Measurements from ENCODE around the gene TMPRSS13.
A peak's percentile ranks its signal among the peaks of the same experiment; 100 is the strongest.
"Not testable (repeated sequence)": the region's sequence is repeated elsewhere in the genome, so short reads cannot be mapped to it uniquely, and the experiment has no call there.

Gene TMPRSS13

DNA sequence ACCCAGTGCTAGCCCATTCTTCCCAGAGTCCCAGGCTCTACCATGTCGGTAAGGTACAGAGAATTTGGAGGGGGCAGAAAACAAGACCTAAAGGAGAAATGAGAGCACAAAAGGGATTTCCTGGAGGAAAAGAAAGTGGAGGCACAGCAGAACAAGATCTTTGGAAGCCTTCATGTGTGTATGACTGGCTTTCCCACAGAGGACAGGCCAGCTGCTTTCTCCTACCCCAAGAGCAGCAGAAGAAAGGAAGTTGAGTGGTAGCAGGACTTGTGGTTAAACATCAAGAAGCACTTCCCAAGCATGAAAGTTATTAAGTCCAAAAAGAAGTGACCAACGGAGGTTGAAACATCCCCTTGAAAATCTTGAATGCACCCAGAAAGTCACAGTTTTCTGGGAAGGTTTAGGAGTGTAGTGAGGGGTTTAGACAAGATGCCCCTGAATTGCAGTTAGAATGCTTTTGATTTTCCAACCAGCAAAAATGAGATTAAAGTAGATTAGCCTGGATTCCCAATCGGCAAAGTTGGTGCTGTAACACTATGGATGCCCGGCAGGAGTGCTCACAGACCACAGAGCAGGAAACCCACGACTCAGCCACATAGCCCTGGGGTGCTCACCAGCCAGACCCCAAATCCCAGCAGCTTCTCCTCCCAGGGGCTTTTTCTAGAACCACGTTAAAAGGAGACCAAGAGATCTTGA, 608 bp downstream of the TMPRSS13 start:
- H2BK12ac ChIP-seq (ENCODE audit: low read length): no peak overlapping the region
- no peak overlapping the region for H3K4ac ChIP-seq (ENCODE audit: low read length)
- no peak overlapping the region for H3K27ac ChIP-seq (replicated peaks; ENCODE audit: low read length)
- H2BK5ac ChIP-seq (ENCODE audit: low read length): no peak overlapping the region
- no peak overlapping the region for H2BK120ac ChIP-seq (ENCODE audit: low read depth, low read length)
- WGBS, 2 donors (ENCODE audit: extremely low coverage in 2 of 2, insufficient read length in 2 of 2, insufficient replicate concordance in 1 of 2): no CpG with 5 or more reads among the region's 6 CpGs
- no peaks in the 10 kb centered on the region for H3K36me3 ChIP-seq (replicated peaks in 1 of 2; ENCODE audit: control insufficient read depth in 2 of 2, insufficient read depth in 2 of 2, low read length in 2 of 2)
- no peak overlapping the region for H3K4me2 ChIP-seq (ENCODE audit: insufficient read depth, low read length, poor library complexity, severe bottlenecking)
- H2AK5ac ChIP-seq (ENCODE audit: low read depth, low read length): no peak overlapping the region
- H3K4me3 ChIP-seq (ENCODE audit: low read length in 2 of 2): no peak overlapping the region
- no peak overlapping the region for H4K8ac ChIP-seq (ENCODE audit: low read depth, low read length)
- no peak overlapping the region for H3K14ac ChIP-seq (ENCODE audit: low read length)
- H3K9ac ChIP-seq (ENCODE audit: low read depth, low read length, poor library complexity): no peak overlapping the region
- H3K4me1 ChIP-seq (ENCODE audit: control insufficient read depth in 2 of 2, insufficient read depth in 1 of 2, low read depth in 1 of 2, low read length in 2 of 2): no peaks in the 10 kb centered on the region
- no peak overlapping the region for H3K18ac ChIP-seq (ENCODE audit: low read length)
- no peaks in the 10 kb centered on the region for H3K9me3 ChIP-seq (replicated peaks in 1 of 2; ENCODE audit: control insufficient read depth in 2 of 2, insufficient read depth in 1 of 2, low read depth in 1 of 2, low read length in 2 of 2)
- no peaks in the 10 kb centered on the region for H3K79me1 ChIP-seq (ENCODE audit: low read depth, low read length)
- no peak for DNase-seq (ENCODE audit: low spot score)
- H3K23ac ChIP-seq (ENCODE audit: low read depth, low read length, poor library complexity): no peak overlapping the region
- H2AFZ ChIP-seq (ENCODE audit: low read length): no peak overlapping the region
- peaks cover 0 to 40% (median 0%) of the 10 kb centered on the region in 3 experiments for H3K27me3 ChIP-seq (ENCODE audit: control insufficient read depth in 3 of 3, insufficient read depth in 3 of 3, low read depth in 1 of 3, low read length in 3 of 3)
- H4K91ac ChIP-seq (ENCODE audit: low read depth, low read length, poor library complexity): no peak overlapping the region
- H2BK15ac ChIP-seq (ENCODE audit: low read length): no peak overlapping the region

DNA sequence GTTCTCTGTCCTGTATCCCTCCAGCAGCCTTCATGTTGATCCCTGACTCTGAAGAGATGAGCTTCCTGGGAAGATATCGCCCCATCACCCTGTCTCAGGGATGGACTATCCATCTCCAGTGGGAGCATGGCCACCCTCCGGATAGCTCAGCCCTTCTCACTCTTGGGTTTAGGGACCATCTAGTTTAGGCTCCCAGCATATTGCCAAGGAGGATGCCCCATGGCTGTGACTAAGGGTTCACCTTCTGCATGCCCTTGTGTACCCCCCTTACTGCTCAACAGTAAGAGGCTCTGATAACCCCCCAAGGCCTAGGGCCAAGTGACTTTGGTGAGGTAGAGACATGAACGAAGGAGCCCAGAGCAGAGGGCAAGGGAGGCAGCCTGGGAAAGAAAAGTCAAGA, 1.3 kb downstream of the TMPRSS13 start:
- Histone ChIP-seq H2BK15ac (ENCODE audit: low read length) (no peak overlapping the region), H3K18ac (ENCODE audit: low read length) (no peak overlapping the region), H3K4me2 (ENCODE audit: insufficient read depth, low read length, poor library complexity, severe bottlenecking) (no peak overlapping the region), H3K27ac (replicated peaks; ENCODE audit: low read length) (no peak overlapping the region), H3K4me3 (ENCODE audit: low read length in 2 of 2) (no peak overlapping the region), H3K36me3 (replicated peaks in 1 of 2; ENCODE audit: control insufficient read depth in 2 of 2, insufficient read depth in 2 of 2, low read length in 2 of 2) (no peaks in the 10 kb centered on the region), H4K8ac (ENCODE audit: low read depth, low read length) (no peak overlapping the region), H2AK5ac (ENCODE audit: low read depth, low read length) (no peak overlapping the region), H3K79me1 (ENCODE audit: low read depth, low read length) (no peaks in the 10 kb centered on the region), H2BK5ac (ENCODE audit: low read length) (no peak overlapping the region), H3K4me1 (ENCODE audit: control insufficient read depth in 2 of 2, insufficient read depth in 1 of 2, low read depth in 1 of 2, low read length in 2 of 2) (no peaks in the 10 kb centered on the region), H2AFZ (ENCODE audit: low read length) (no peak overlapping the region), H3K9me3 (replicated peaks in 1 of 2; ENCODE audit: control insufficient read depth in 2 of 2, insufficient read depth in 1 of 2, low read depth in 1 of 2, low read length in 2 of 2) (no peaks in the 10 kb centered on the region), H2BK120ac (ENCODE audit: low read depth, low read length) (no peak overlapping the region), H3K4ac (ENCODE audit: low read length) (no peak overlapping the region), H4K91ac (ENCODE audit: low read depth, low read length, poor library complexity) (no peak overlapping the region), H3K9ac (ENCODE audit: low read depth, low read length, poor library complexity) (no peak overlapping the region), H2BK12ac (ENCODE audit: low read length) (no peak overlapping the region), H3K14ac (ENCODE audit: low read length) (no peak overlapping the region), H3K27me3 (ENCODE audit: control insufficient read depth in 3 of 3, insufficient read depth in 3 of 3, low read depth in 1 of 3, low read length in 3 of 3) (peaks cover 0 to 37% (median 0%) of the 10 kb centered on the region in 3 experiments), H3K23ac (ENCODE audit: low read depth, low read length, poor library complexity) (no peak overlapping the region)
- no peak for DNase-seq (ENCODE audit: low spot score)
- no CpG with 5 or more reads among the region's 3 CpGs for WGBS, 2 donors (ENCODE audit: extremely low coverage in 2 of 2, insufficient read length in 2 of 2, insufficient replicate concordance in 1 of 2)

DNA sequence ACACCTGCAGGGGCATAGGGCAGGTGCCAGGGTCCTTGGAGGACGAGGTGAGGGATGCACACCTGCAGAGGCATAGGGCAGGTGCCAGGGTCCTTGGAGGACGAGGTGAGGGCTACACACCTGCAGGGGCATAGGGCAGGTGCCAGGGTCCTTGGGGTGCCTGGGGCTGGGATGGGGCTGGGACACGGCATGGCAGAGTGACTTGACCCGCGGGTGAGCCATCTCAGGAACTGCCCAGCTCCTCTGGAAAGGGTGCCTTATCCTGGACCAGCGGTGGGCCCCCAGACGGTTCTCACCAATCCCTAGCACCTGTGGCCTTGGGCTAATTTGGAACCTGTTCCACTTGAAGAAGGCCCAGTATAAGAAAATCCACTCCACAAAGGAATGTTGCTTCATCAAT, 3.0 kb downstream of the TMPRSS13 start:
- H3K27me3 ChIP-seq (ENCODE audit: control insufficient read depth in 3 of 3, insufficient read depth in 3 of 3, low read depth in 1 of 3, low read length in 3 of 3): peaks cover 0 to 36% (median 0%) of the 10 kb centered on the region in 3 experiments
- not testable (repeated sequence) for H2AK5ac ChIP-seq (ENCODE audit: low read depth, low read length); H3K4me1 ChIP-seq (ENCODE audit: control insufficient read depth in 2 of 2, insufficient read depth in 1 of 2, low read depth in 1 of 2, low read length in 2 of 2); H3K14ac ChIP-seq (ENCODE audit: low read length); H2BK120ac ChIP-seq (ENCODE audit: low read depth, low read length); H2BK12ac ChIP-seq (ENCODE audit: low read length); H3K36me3 ChIP-seq (replicated peaks in 1 of 2; ENCODE audit: control insufficient read depth in 2 of 2, insufficient read depth in 2 of 2, low read length in 2 of 2); H4K91ac ChIP-seq (ENCODE audit: low read depth, low read length, poor library complexity); H3K18ac ChIP-seq (ENCODE audit: low read length); H2BK15ac ChIP-seq (ENCODE audit: low read length); H3K79me1 ChIP-seq (ENCODE audit: low read depth, low read length); H3K4ac ChIP-seq (ENCODE audit: low read length); H3K27ac ChIP-seq (replicated peaks; ENCODE audit: low read length); DNase-seq (ENCODE audit: low spot score); H3K4me3 ChIP-seq (ENCODE audit: low read length in 2 of 2); H3K9me3 ChIP-seq (replicated peaks in 1 of 2; ENCODE audit: control insufficient read depth in 2 of 2, insufficient read depth in 1 of 2, low read depth in 1 of 2, low read length in 2 of 2); H3K9ac ChIP-seq (ENCODE audit: low read depth, low read length, poor library complexity); H4K8ac ChIP-seq (ENCODE audit: low read depth, low read length); H2AFZ ChIP-seq (ENCODE audit: low read length); H3K4me2 ChIP-seq (ENCODE audit: insufficient read depth, low read length, poor library complexity, severe bottlenecking); H2BK5ac ChIP-seq (ENCODE audit: low read length); H3K23ac ChIP-seq (ENCODE audit: low read depth, low read length, poor library complexity)
- WGBS, 2 donors (ENCODE audit: extremely low coverage in 2 of 2, insufficient read length in 2 of 2, insufficient replicate concordance in 1 of 2): no CpG with 5 or more reads among the region's 7 CpGs

DNA sequence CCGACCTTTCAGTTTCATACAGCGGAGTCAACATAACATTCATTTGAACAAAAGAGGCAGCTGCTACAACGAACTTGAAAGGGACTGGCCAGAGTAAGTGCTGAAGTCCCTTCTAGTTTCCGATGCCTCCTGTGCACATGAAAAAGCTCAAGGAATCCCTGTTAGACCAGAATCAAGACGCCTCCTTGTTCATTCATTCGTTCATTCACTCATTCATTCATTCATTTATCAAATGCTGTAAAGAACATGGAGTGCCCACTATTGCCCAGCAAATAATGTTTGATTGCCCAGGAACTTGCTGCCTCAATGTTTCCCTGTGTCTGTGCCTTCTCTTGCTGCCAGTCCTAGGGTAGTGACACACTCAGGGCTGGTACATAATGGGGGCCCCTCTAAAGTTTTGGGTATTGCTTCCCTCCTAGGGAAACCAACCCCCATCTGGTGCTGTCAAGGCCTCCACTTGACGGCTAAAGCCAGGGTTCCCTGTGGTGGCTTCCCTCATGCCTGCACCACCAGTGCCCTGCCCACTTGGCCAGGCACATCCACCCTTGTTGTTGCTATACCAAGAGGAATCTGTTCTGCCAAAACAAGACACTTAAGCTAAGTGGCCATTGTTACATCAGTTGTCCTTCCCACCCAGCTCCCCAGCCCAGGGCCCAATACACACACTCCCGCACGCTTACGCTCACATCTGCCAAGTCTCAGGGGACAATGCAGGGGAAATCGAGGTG, 3.8 kb downstream of the TMPRSS13 start:
- H3K4me3 ChIP-seq (ENCODE audit: low read length in 2 of 2): no peak overlapping the region
- peak overlapping the region; percentile 21 for H3K18ac ChIP-seq (ENCODE audit: low read length)
- no peak overlapping the region for H3K4ac ChIP-seq (ENCODE audit: low read length)
- H2AFZ ChIP-seq (ENCODE audit: low read length): no peak overlapping the region
- no peak overlapping the region for H3K9ac ChIP-seq (ENCODE audit: low read depth, low read length, poor library complexity)
- H2BK15ac ChIP-seq (ENCODE audit: low read length): no peak overlapping the region
- no peak overlapping the region for H4K91ac ChIP-seq (ENCODE audit: low read depth, low read length, poor library complexity)
- no peak for DNase-seq (ENCODE audit: low spot score)
- H3K27ac ChIP-seq (replicated peaks; ENCODE audit: low read length): no peak overlapping the region
- H2BK120ac ChIP-seq (ENCODE audit: low read depth, low read length): no peak overlapping the region
- peaks cover 0 to 37% (median 0%) of the 10 kb centered on the region in 3 experiments for H3K27me3 ChIP-seq (ENCODE audit: control insufficient read depth in 3 of 3, insufficient read depth in 3 of 3, low read depth in 1 of 3, low read length in 3 of 3)
- H3K23ac ChIP-seq (ENCODE audit: low read depth, low read length, poor library complexity): peak overlapping the region; percentile 10
- H3K4me1 ChIP-seq (ENCODE audit: control insufficient read depth in 2 of 2, insufficient read depth in 1 of 2, low read depth in 1 of 2, low read length in 2 of 2): no peaks in the 10 kb centered on the region
- H2AK5ac ChIP-seq (ENCODE audit: low read depth, low read length): no peak overlapping the region
- no peak overlapping the region for H2BK12ac ChIP-seq (ENCODE audit: low read length)
- H3K79me1 ChIP-seq (ENCODE audit: low read depth, low read length): no peaks in the 10 kb centered on the region
- no peak overlapping the region for H2BK5ac ChIP-seq (ENCODE audit: low read length)
- no CpG with 5 or more reads among the region's 11 CpGs for WGBS, 2 donors (ENCODE audit: extremely low coverage in 2 of 2, insufficient read length in 2 of 2, insufficient replicate concordance in 1 of 2)
- no peak overlapping the region for H4K8ac ChIP-seq (ENCODE audit: low read depth, low read length)
- H3K9me3 ChIP-seq (replicated peaks in 1 of 2; ENCODE audit: control insufficient read depth in 2 of 2, insufficient read depth in 1 of 2, low read depth in 1 of 2, low read length in 2 of 2): no peaks in the 10 kb centered on the region
- no peak overlapping the region for H3K14ac ChIP-seq (ENCODE audit: low read length)
- no peaks in the 10 kb centered on the region for H3K36me3 ChIP-seq (replicated peaks in 1 of 2; ENCODE audit: control insufficient read depth in 2 of 2, insufficient read depth in 2 of 2, low read length in 2 of 2)
- no peak overlapping the region for H3K4me2 ChIP-seq (ENCODE audit: insufficient read depth, low read length, poor library complexity, severe bottlenecking)
